Measurements from ENCODE around the gene GPX5.

GPX5 gene

DNA sequence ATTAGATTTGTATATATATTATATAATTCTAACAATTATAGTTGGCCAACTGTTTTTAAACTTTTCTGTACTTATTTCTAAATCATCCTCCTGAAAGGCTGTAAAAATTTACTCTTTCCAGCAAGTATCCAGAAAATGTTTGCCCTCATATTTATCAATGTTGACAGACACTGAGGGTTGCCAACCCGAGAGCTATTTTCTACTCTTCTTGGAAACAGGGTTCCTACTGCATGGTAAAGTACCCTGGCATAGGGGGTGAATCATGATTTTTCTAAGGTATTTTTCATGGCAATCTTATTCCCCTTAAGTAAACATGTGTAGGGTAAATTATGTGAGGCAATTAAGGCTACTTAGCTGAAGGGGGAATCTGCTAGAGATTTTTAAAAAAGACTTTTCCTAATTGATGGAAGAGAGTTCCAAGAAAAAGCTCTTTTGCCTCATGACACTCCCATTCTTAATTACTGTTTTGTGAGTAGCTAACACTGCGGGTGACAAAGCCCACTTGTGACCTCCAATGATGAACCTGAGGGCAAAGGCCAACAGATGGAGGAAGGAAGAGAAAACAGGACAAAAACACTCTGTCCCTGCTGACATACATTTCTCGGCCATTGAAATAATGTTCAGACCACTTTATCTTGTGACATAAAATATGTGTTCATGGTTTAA lies 37.9 kb downstream of the GPX5 start:
- no peak for DNase-seq

DNA sequence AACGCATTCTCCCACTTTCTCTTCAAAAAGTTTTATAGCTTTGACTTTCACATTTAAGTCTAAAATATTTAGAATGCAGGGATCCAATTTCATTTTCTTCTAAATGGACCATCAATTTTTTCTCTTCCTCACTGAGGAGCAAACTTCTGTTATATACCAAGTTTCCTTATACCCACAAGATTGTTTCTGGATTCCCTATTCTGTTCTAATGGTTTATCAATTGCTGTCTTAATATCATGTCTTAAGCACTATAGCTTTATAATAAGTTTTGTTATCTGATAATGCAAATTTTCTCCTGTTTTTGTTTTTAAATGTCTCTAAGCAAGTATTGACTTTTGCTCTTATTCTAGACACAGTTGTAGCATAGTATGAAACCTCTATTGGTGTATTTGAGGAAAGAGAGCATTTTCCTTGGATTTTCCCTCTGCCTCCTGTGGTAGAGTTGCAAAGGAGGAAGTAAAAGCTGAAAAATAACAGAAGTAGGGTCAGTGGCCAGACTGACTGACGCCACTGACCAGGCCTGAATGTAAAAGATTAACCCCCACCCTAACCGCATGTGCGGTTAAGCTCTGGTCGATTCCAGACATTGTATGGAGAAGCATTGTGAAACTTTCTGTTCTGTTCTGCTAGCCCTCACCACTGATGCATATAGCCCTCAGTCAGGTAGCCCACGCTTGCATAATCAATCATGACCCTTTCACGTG lies 40.3 kb downstream of the GPX5 start:
- no peak for DNase-seq

DNA sequence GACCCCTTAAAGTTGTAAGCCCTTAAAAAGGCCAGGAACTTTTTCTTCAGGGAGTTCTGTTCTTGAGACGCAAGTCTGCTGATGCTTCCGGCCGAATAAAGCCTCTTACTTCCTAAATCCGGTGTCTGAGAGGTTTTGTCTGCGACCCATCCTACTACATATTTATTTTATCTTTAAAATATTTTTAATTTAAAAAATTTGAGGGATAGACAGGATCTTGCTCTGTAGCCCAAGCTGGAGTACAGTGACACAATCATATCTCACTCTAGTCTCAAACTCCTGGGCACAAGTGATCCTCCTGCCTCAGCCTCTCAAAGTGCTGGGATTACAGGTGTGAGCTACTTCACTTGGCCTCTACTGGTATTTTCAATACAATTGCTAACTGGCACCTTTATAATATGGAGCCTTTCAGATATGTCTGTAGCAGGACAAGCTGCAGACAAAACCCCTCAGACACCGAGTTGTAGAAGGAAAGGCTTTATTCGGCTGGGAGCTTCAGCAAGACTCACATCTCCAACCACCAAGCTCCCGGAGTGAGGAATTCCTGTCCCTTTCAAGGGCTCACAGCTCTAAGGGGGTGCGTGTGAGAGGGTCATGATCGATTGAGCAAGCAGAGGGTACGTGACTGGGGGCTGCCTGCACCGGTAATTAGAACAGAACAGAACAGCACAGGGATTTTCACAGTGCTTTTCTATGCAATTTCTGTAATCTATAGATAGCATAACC lies 41.0 kb downstream of the GPX5 start:
- no peak for DNase-seq

DNA sequence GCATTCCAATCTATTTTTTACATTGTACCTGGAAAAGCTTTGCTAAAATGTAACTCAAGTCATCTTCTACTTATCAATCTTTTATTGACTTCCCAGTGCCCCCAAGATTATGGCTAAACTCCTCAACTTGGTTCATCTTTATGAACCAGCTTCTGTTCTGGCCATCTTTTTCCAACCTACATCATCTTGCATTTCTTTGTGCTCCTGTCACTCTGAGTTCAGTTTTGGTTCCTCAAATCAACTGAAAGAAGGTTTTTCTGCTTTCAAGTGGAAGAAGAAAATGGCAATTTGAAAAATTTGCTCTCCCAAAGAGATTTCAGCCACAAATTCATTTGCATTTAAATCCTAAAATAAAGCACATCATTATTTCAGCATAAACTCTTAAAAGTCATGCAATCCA lies 41.8 kb downstream of the GPX5 start:
- DNase-seq: no peak

DNA sequence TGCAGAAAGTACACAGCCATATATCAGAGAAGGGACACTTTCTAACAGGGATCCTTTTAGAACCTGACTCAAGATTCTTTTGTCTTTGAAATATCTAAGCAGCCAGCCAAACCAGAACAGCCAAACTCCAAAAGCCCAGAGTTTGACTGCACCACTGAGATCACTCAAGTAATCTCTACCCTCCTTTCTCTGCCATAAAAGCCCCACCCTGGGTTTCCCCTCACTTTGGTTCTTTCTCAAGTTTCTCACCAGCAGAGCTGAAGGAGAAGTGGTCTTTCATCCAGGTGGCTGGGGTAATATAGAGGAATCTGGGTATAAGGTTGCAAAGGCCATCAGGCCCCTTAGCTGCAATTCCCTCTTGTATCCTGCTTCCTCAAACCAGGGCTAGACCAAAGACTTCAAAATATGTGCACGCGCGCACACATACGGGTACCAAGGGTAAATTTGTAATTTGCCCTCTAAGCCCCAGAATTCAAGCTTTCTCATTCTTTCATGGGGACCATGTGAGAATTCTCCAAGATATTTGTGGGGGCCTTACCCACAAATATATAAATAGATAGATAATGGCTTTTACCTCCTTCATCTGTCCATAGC lies 42.9 kb downstream of the GPX5 start:
- no peak for DNase-seq

DNA sequence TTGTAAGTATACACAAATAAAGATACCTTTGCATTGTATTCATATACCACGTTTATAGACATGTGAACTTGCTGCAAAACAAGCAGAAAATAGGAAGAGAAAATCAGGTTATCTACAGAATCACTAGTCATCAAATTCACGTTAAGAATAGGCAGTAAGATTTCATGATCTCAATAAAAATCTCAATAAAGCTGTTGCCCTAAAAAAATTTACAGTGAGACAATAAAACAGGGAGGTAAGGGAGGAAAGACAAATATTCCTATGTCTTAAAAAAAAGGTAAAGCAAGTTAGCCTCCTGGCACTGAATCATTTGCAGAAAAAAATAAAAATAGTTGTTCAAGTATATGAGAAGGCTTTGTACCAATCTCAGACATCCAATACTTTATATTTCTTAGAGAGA lies 44.1 kb downstream of the GPX5 start:
- no peak for DNase-seq

DNA sequence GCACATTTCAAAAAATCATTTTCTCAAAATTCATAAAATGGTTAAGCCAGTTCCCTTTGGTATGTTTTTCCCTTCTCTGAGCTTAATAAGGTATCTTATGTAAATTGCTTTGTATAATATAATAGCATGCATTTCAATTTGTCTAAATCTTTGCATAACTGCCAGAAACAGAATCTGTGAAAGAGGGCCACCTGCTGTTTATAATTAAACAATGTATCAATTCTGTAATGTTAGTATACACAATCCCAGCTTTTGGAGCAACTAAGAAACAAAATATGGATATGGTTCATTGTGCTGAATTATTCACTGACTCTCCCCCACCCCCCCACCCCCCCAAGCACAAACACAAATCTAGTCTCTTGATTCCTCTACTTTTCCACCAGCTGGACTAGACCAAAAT lies 54.8 kb downstream of the GPX5 start:
- peak; percentile 26 to 61 for DNase-seq

DNA sequence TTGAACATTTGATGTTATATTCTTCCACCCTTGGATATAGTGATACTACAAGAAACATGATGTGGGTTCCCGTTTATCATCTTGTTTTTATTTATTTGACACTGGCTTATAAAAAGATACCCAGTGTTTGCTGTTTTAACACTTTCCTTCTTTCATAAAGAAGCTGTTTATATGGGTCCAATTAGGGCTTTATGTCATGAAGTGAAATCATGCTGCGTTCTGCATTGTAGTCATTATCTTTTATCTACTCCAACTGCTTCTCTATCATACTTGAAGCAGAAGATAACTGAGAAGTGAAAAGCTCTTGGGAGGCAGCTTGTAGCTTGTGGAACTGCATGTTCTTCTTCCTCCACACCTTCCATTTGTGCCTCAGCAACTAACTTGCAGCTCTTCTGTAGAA lies 57.8 kb downstream of the GPX5 start:
- no peak for DNase-seq
